ENCODE measurements around the gene TMEM203. TPM values are rescaled to one million over a fixed set of nuclear protein-coding genes. Genes with fewer than 3 reads are reported as not detected.

The TMEM203 gene
- total and polyA plus RNA-seq, 9 donors, result 29.2 to 40.8 (median 37.5) TPM

DNA sequence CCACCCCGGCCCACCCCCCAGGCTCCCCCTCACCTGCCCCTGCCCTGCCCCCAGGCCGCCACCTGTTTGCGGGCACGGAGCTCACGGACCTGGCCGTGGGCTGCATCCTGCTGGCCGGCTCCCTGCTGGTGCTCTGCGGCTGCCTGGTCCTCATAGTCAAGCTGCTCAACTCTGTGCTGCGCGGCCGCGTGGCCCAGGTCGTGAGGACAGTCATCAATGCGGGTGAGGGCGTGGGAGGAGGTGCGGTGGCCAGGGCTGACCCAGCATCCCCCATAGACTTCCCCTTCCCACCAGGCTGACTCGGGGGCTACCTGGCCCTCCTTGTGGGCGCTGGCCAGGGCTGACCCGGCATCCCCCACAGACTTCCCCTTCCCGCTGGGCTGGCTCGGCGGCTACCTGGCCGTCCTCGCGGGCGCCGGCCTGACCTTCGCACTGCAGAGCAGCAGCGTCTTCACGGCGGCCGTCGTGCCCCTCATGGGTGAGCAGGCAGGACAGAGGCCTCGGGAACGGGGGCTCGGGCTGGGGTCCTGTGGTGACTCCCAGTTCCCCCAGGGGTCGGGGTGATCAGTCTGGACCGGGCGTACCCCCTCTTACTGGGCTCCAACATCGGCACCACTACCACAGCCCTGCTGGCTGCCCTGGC, 28.7 kb upstream of the TMEM203 start:
- H3K36me3 ChIP-seq, result no peaks in the 10 kb centered on the region
- TF ChIP-seq EP300 (IDR thresholded peaks at IDR 0.05) (no peak), POLR2A (IDR thresholded peaks at IDR 0.05) (no peak)
- TF ChIP-seq, protein P1, sequence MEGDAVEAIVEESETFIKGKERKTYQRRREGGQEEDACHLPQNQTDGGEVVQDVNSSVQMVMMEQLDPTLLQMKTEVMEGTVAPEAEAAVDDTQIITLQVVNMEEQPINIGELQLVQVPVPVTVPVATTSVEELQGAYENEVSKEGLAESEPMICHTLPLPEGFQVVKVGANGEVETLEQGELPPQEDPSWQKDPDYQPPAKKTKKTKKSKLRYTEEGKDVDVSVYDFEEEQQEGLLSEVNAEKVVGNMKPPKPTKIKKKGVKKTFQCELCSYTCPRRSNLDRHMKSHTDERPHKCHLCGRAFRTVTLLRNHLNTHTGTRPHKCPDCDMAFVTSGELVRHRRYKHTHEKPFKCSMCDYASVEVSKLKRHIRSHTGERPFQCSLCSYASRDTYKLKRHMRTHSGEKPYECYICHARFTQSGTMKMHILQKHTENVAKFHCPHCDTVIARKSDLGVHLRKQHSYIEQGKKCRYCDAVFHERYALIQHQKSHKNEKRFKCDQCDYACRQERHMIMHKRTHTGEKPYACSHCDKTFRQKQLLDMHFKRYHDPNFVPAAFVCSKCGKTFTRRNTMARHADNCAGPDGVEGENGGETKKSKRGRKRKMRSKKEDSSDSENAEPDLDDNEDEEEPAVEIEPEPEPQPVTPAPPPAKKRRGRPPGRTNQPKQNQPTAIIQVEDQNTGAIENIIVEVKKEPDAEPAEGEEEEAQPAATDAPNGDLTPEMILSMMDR (IDR thresholded peaks at IDR 0.05), result no peak
- 21 to 31% (median 30%) methylated on average over 21 to 40 of the region's 40 CpGs for WGBS, 3 donors
- H3K27ac ChIP-seq, result no peak overlapping the region
- intact Hi-C loops (cut with DNase I), result loop anchor here in 1 of 4 donors (10.0 kb wide), 1 partner anchor 119 kb away; the partner anchor contains the start of gene DPP7
- H3K9me3 ChIP-seq, result no peaks in the 10 kb centered on the region
- H3K4me3 ChIP-seq, result no peak overlapping the region
- DNase-seq, result no peak
- H3K4me1 ChIP-seq (ENCODE audit: insufficient read depth), result peaks cover 11% of the 10 kb centered on the region
- H3K27me3 ChIP-seq, result peaks cover 5% of the 10 kb centered on the region

DNA sequence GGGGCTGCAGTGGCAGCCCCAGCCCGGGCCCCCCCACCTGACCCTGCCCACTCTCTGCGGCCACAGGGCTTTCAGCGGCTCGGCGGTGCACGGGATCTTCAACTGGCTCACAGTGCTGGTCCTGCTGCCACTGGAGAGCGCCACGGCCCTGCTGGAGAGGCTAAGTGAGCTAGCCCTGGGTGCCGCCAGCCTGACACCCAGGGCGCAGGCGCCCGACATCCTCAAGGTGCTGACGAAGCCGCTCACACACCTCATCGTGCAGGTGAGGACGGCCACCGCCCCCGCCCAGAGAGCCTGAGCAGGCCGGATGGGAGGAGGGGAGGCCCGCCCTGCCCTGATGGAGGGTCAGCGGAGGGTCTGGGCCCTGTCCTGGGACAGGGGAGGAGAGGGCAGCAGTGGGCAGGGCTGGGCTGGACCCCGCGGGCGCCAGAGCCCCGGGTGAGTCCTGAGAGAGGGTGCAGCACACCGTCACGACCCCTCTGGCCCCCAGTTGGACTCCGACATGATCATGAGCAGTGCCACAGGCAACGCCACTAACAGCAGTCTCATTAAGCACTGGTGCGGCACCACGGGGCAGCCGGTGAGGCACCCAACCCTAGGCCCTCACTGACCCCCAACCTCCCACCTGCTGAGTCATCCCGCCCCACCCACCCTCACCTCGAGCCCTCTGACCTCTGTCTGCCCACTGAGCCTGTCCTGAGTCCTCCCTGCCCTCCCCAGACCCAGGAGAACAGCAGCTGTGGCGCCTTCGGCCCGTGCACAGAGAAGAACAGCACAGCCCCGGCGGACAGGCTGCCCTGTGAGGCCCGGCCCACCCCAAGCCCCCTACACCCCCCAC, 27.9 kb upstream of the TMEM203 start:
- Histone ChIP-seq H3K4me1 (ENCODE audit: insufficient read depth) (peaks cover 11% of the 10 kb centered on the region), H3K4me3 (no peak overlapping the region), H3K27me3 (peaks cover 8% of the 10 kb centered on the region), H3K27ac (no peak overlapping the region), H3K36me3 (no peaks in the 10 kb centered on the region), H3K9me3 (no peaks in the 10 kb centered on the region)
- intact Hi-C loops (cut with DNase I), result loop anchor here in 1 of 4 donors (10.0 kb wide), 1 partner anchor 119 kb away; the partner anchor contains the start of gene DPP7
- DNase-seq, result no peak
- no peak for TF ChIP-seq EP300 (IDR thresholded peaks at IDR 0.05)
- TF ChIP-seq POLR2A (IDR thresholded peaks at IDR 0.05), result no peak
- TF ChIP-seq, protein P1 (IDR thresholded peaks at IDR 0.05), result no peak
- WGBS, 3 donors, result 45 to 63% (median 52%) methylated on average over 34 to 40 of the region's 40 CpGs

DNA sequence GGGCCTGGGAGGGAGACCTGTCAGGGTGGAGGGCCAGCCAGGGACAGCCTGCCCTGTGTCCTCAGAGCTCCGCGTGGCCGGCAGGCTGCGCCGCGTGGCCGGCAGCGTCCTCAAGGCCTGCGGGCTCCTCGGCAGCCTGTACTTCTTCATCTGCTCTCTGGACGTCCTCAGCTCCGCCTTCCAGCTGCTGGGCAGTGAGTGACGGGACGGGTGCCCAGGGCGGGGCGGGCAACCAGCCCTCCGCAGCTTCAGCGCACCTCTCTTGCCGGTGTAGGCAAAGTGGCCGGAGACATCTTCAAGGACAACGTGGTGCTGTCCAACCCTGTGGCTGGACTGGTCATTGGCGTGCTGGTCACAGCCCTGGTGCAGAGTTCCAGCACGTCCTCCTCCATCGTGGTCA, 27.1 kb upstream of the TMEM203 start:
- H3K27me3 ChIP-seq, result peaks cover 12% of the 10 kb centered on the region
- no peak overlapping the region for H3K4me3 ChIP-seq
- H3K4me1 ChIP-seq (ENCODE audit: insufficient read depth), result peaks cover 11% of the 10 kb centered on the region
- intact Hi-C loops (cut with DNase I), result loop anchor here in 1 of 4 donors (10.0 kb wide), 1 partner anchor 118 kb away; the partner anchor contains the start of gene DPP7
- no peaks in the 10 kb centered on the region for H3K36me3 ChIP-seq
- H3K27ac ChIP-seq, result no peak overlapping the region
- TF ChIP-seq, protein P1 (IDR thresholded peaks at IDR 0.05), result no peak
- TF ChIP-seq POLR2A (IDR thresholded peaks at IDR 0.05) (no peak), EP300 (IDR thresholded peaks at IDR 0.05) (no peak)
- H3K9me3 ChIP-seq, result no peaks in the 10 kb centered on the region
- 57 to 67% (median 66%) methylated on average over 23 to 24 of the region's 24 CpGs for WGBS, 3 donors
- DNase-seq, result no peak

DNA sequence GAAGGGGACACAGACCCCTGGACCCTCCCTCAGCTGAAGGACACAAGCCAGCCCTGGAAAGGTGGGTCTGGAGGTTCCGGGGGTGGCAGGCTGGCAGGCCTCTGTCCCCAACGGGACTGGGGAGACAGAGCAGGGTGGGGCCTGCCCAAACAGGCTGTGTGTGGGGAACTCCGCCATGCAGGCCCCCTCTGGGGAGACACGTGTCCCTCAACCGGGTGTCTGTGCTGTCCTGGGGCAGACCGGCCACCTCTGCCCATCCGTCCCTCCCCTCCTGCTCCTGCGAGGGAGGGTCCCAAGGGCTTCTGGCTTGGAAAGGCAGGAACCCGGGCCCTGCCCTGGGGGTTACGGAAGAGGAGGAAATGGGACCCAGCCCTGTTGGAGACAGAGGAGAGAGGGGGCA, 26.7 kb upstream of the TMEM203 start:
- Histone ChIP-seq H3K9me3 (no peaks in the 10 kb centered on the region), H3K4me3 (no peak overlapping the region), H3K27ac (no peak overlapping the region), H3K27me3 (peaks cover 12% of the 10 kb centered on the region), H3K4me1 (ENCODE audit: insufficient read depth) (peaks cover 11% of the 10 kb centered on the region), H3K36me3 (no peaks in the 10 kb centered on the region)
- intact Hi-C loops (cut with DNase I), result loop anchor here in 1 of 4 donors (10.0 kb wide), 1 partner anchor 117 kb away; the partner anchor contains the start of gene DPP7
- TF ChIP-seq EP300 (IDR thresholded peaks at IDR 0.05) (no peak), POLR2A (IDR thresholded peaks at IDR 0.05) (no peak)
- TF ChIP-seq, protein P1 (IDR thresholded peaks at IDR 0.05), result no peak
- 62 to 71% (median 64%) methylated on average over 10 of the region's 10 CpGs for WGBS, 3 donors
- no peak for DNase-seq

Data from ovary (tissue), 9 donors.